GM12878 (cell line): Measurements from ENCODE around the gene TRIM60.
"Not testable (repeated sequence)": the region's sequence is repeated elsewhere in the genome, so short reads cannot be mapped to it uniquely, and the experiment has no call there.

Source experiments
- ATF2 ChIP-seq: IDR thresholded peaks from 2 replicates; pipeline ENCODE4 v1.6.1; 2012; ENCODE audit warnings: low read length, inconsistent platforms
- ATF3 ChIP-seq: IDR thresholded peaks from 2 replicates; pipeline ENCODE4 v1.6.1; 2011; ENCODE audit warnings: low read depth, mild to moderate bottlenecking, low read length, moderate library complexity, borderline replicate concordance; ENCODE audit errors: extremely low read depth
- CTCF ChIP-seq, 3 experiments: IDR thresholded peaks in 2 of 3; conservative IDR thresholded peaks in 1 of 3; 2 replicates each; pipeline ENCODE4 v1.5.1; 2011; ENCODE audit warnings: low read depth in 3 of 3, low read length in 3 of 3, mild to moderate bottlenecking in 3 of 3, control low read depth in 2 of 3, moderate library complexity in 2 of 3, inconsistent platforms in 1 of 3, mixed read lengths in 1 of 3; ENCODE audit not compliant: control insufficient read depth in 2 of 3, insufficient read depth in 1 of 3; ENCODE audit errors: extremely low read depth in 1 of 3
- NFYA ChIP-seq: IDR thresholded peaks from 2 replicates; pipeline ENCODE4 v1.6.1; 2011; ENCODE audit warnings: low read depth, mild to moderate bottlenecking, low read length, improper control_type of control experiment, borderline replicate concordance
- TBL1XR1 ChIP-seq: IDR thresholded peaks from 2 replicates; pipeline ENCODE4 v1.6.1; 2012; ENCODE audit warnings: low read depth, low read length, improper control_type of control experiment
- ZNF274 ChIP-seq: IDR thresholded peaks from one replicate; pipeline ENCODE4 v1.8.0; 2011; ENCODE audit not compliant: insufficient read length, insufficient read depth
- ZNF592 ChIP-seq: fragments of 450-650 bp; IDR thresholded peaks from 2 replicates; pipeline ENCODE4 v1.6.1; 2017; ENCODE audit warnings: mild to moderate bottlenecking, moderate library complexity

GRCh38 chr4:164990786-164991185 lies 41.0 kb upstream of the TRIM60 start:
- TF ChIP-seq ZNF274; ATF2; CTCF (IDR thresholded peaks at IDR 0.05 in 2 of 3, conservative IDR thresholded peaks at IDR 0.05 in 1 of 3; ENCODE audit: control insufficient read depth in 2 of 3, extremely low read depth in 1 of 3, insufficient read depth in 1 of 3, low read depth in 3 of 3, low read length in 3 of 3); TBL1XR1; NFYA; ZNF592; ATF3: not testable (repeated sequence)
